ENCODE data around the gene TXNRD2.
"Not testable (repeated sequence)": the region's sequence is repeated elsewhere in the genome, so short reads cannot be mapped to it uniquely, and the experiment has no call there.

Gene TXNRD2

DNA sequence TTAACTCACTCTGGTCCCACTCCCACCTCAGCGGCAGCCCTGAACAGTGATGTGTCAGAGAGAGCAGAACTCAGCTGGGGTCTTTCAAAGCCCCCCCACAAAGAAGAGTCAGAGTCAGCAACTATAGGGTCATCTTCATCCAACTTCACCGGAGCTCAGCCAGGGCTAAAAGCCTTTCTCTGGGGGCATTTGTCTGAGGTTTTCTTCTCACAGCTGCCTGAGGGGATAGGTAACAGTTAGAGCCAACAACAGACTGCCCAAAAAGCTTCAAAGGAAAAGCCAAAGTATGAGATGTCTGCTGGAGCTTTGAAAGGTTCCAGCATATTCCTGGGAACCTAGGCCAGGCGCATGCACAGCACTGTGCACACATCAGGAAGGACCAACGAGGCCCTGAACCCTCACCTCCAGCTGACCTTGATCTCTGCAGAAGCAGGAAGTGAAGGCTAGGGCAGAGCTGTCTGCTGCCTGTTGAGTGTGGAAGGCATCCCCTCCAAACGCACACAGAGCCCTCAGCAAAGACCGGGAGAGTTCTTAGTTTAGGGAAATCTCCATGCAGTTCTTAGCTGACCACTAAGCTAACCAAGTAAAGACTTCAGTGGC is 28.2 kb downstream of the TXNRD2 start:
- Histone ChIP-seq H3K36me3 (ENCODE audit: control insufficient read depth, insufficient read depth, low read length) (no peaks in the 10 kb centered on the region), H3K4me1 (ENCODE audit: control insufficient read depth, insufficient read depth, low read length) (no peaks in the 10 kb centered on the region), H3K27me3 (ENCODE audit: control insufficient read depth, insufficient read depth, low read length) (peaks cover 4% of the 10 kb centered on the region; the same call in 1 of the 2 replicates), H3K27ac (ENCODE audit: low read depth, low read length) (no peak overlapping the region), H3K4me3 (ENCODE audit: low read depth, low read length) (no peak overlapping the region), H3K9me3 (ENCODE audit: control insufficient read depth, insufficient read depth, low read depth, low read length) (peaks cover 9% of the 10 kb centered on the region), H3K9ac (ENCODE audit: low read length) (no peak overlapping the region)

DNA sequence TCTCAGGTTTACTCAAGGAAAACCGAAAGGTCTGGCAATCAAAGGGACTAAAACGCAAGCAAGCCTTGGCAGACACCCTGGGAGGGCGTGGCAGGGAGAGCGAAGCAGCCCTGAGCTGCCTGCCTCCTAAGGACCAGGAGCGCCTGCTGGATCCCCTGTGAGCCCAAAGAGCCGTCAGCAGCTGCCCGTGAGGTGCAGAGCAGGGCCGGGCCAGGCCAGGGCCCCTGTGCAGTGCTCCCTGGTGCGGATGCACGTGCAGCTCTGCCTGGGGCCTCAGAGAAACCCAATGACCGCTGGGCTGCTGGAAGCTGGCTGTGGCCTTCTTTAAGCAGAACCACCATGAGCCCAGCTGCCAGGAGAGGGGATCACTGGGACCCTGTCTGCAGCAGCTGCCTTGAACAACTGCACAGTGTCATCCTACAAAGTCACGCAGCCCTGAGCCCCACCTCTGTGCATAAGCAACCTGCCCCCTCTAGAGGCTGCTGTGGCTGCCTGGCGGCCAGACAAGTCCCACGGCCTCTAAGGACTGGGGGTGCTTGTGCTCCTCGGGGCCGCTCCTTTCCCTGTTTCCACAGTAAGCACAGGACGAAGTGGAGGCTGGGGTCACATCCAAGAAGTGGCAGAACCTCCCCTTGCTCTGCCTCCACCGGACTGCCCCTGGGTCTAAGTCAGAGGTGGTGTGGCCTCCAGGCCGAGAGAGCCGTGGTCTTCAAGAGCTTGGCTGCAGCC is 29.2 kb downstream of the TXNRD2 start:
- Histone ChIP-seq H3K9ac (ENCODE audit: low read length) (no peak overlapping the region), H3K4me3 (ENCODE audit: low read depth, low read length) (no peak overlapping the region), H3K9me3 (ENCODE audit: control insufficient read depth, insufficient read depth, low read depth, low read length) (peaks cover 9% of the 10 kb centered on the region), H3K36me3 (ENCODE audit: control insufficient read depth, insufficient read depth, low read length) (no peaks in the 10 kb centered on the region), H3K4me1 (ENCODE audit: control insufficient read depth, insufficient read depth, low read length) (no peaks in the 10 kb centered on the region), H3K27ac (ENCODE audit: low read depth, low read length) (no peak overlapping the region), H3K27me3 (ENCODE audit: control insufficient read depth, insufficient read depth, low read length) (peaks cover 4% of the 10 kb centered on the region; the same call in 1 of the 2 replicates)

DNA sequence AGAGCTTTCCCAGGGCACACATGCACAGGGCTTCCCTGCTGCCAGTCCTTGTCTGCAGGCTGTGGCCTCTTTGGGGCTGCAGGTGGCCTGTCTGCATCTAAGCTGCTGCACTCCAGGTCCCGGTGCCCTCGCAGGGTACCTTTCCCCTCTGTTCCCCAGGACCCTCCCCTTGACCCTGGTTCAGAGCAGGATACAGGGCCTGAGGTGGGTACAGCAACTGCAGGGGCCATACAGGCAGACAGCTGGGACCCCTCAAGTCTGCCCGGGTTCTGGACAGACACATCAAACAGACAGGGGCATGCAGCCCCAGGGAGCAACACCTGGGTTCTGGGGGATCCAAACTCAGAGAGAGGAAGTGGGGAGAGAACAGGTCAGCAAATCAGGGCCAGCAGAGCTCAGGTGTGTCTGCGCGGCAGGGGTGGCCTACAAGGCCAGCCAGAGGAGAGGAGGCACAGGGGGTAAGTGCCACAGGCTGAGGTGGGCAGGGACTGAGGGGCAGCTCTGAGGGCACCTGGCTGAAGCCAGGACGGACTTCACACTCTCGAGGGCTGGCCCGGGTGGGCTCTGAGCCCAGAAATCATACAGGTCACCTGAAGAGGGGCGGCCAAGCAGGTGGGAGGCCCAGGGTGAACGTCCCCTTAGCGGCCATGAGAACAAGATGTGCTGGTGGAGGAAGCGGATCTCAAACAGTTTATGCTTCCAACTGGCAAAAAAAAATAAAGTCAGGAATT is 29.9 kb downstream of the TXNRD2 start:
- no peak overlapping the region for H3K4me3 ChIP-seq (ENCODE audit: low read depth, low read length)
- no peak overlapping the region for H3K27ac ChIP-seq (ENCODE audit: low read depth, low read length)
- H3K4me1 ChIP-seq (ENCODE audit: control insufficient read depth, insufficient read depth, low read length): no peaks in the 10 kb centered on the region
- H3K9ac ChIP-seq (ENCODE audit: low read length): no peak overlapping the region
- peaks cover 4% of the 10 kb centered on the region; the same call in 1 of the 2 replicates for H3K27me3 ChIP-seq (ENCODE audit: control insufficient read depth, insufficient read depth, low read length)
- H3K9me3 ChIP-seq (ENCODE audit: control insufficient read depth, insufficient read depth, low read depth, low read length): peaks cover 9% of the 10 kb centered on the region
- no peaks in the 10 kb centered on the region for H3K36me3 ChIP-seq (ENCODE audit: control insufficient read depth, insufficient read depth, low read length)

DNA sequence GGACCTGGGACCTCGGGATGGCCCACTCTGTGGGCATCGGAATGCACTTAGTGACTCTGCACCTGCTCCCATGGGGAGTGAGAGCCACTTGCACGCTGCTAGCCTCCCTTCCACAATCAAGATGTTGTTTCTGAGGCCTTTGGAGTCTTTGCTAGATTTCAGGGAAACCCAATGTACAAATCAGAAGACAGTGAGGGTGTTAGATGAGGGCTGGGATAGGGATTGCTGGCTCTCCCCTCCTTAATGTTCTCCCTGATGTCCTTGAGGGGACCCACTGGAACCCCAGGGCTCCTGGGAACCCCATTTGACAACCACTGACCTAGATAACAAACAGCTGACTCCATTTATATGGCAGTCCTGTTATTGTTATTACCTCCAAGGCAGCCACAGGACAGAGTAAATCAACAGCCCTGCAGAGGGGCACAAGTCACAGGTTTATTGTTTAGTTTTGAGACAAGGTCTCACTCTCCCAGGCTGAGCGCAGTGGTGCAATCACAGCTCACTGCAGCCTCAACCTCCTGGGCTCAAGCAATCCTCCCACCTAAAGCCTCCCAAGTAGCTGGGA is 31.4 kb downstream of the TXNRD2 start:
- Histone ChIP-seq H3K9ac (ENCODE audit: low read length) (no peak overlapping the region), H3K9me3 (ENCODE audit: control insufficient read depth, insufficient read depth, low read depth, low read length) (peaks cover 9% of the 10 kb centered on the region), H3K36me3 (ENCODE audit: control insufficient read depth, insufficient read depth, low read length) (no peaks in the 10 kb centered on the region), H3K27me3 (ENCODE audit: control insufficient read depth, insufficient read depth, low read length) (peaks cover 4% of the 10 kb centered on the region; the same call in 1 of the 2 replicates), H3K4me3 (ENCODE audit: low read depth, low read length) (no peak overlapping the region), H3K27ac (ENCODE audit: low read depth, low read length) (no peak overlapping the region), H3K4me1 (ENCODE audit: control insufficient read depth, insufficient read depth, low read length) (peaks cover 4% of the 10 kb centered on the region; the same call in 1 of the 2 replicates)

- peaks cover 4% of the 10 kb centered on the region; the same call in 1 of the 2 replicates for H3K4me1 ChIP-seq (ENCODE audit: control insufficient read depth, insufficient read depth, low read length)
- H3K9ac ChIP-seq (ENCODE audit: low read length): no peak overlapping the region
- no peaks in the 10 kb centered on the region for H3K36me3 ChIP-seq (ENCODE audit: control insufficient read depth, insufficient read depth, low read length)
- H3K27me3 ChIP-seq (ENCODE audit: control insufficient read depth, insufficient read depth, low read length): peaks cover 4% of the 10 kb centered on the region; the same call in 1 of the 2 replicates
- H3K4me3 ChIP-seq (ENCODE audit: low read depth, low read length): no peak overlapping the region
- peaks cover 9% of the 10 kb centered on the region for H3K9me3 ChIP-seq (ENCODE audit: control insufficient read depth, insufficient read depth, low read depth, low read length)
- H3K27ac ChIP-seq (ENCODE audit: low read depth, low read length): no peak overlapping the region
Observed at GRCh38 chr22:19909350-19910179, 32.1 kb downstream of the TXNRD2 start.

- not testable (repeated sequence) for H3K9ac ChIP-seq (ENCODE audit: low read length); H3K27ac ChIP-seq (ENCODE audit: low read depth, low read length); H3K9me3 ChIP-seq (ENCODE audit: control insufficient read depth, insufficient read depth, low read depth, low read length); H3K36me3 ChIP-seq (ENCODE audit: control insufficient read depth, insufficient read depth, low read length); H3K27me3 ChIP-seq (ENCODE audit: control insufficient read depth, insufficient read depth, low read length); H3K4me3 ChIP-seq (ENCODE audit: low read depth, low read length)
- H3K4me1 ChIP-seq (ENCODE audit: control insufficient read depth, insufficient read depth, low read length): peaks cover 15% of the 10 kb centered on the region
Observed at GRCh38 chr22:19907902-19908301, 33.7 kb downstream of the TXNRD2 start.

DNA sequence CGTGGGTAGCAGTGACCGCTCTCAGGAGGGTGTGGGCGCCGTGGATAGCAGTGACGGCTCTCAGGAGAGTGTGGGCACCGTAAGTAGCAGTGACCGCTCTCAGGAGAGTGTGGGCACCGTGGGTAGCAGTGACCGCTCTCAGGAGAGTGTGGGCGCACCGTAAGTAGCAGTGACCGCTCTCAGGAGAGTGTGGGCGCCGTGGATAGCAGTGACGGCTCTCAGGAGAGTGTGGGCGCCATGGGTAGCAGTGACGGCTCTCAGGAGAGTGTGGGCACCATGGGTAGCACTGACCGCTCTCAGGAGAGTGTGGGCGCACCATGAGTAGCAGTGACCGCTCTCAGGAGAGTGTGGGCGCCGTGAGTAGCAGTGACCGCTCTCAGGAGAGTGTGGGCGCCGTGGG is 34.8 kb downstream of the TXNRD2 start:
- not testable (repeated sequence) for H3K36me3 ChIP-seq (ENCODE audit: control insufficient read depth, insufficient read depth, low read length); H3K4me3 ChIP-seq (ENCODE audit: low read depth, low read length); H3K9ac ChIP-seq (ENCODE audit: low read length); H3K27ac ChIP-seq (ENCODE audit: low read depth, low read length); H3K9me3 ChIP-seq (ENCODE audit: control insufficient read depth, insufficient read depth, low read depth, low read length); H3K27me3 ChIP-seq (ENCODE audit: control insufficient read depth, insufficient read depth, low read length)
- peaks cover 24% of the 10 kb centered on the region for H3K4me1 ChIP-seq (ENCODE audit: control insufficient read depth, insufficient read depth, low read length)

GRCh38 chr22:19905347-19906276 is 36.0 kb downstream of the TXNRD2 start:
- H3K27me3 ChIP-seq (ENCODE audit: control insufficient read depth, insufficient read depth, low read length): no peaks in the 10 kb centered on the region; the same call in 1 of the 2 replicates

DNA sequence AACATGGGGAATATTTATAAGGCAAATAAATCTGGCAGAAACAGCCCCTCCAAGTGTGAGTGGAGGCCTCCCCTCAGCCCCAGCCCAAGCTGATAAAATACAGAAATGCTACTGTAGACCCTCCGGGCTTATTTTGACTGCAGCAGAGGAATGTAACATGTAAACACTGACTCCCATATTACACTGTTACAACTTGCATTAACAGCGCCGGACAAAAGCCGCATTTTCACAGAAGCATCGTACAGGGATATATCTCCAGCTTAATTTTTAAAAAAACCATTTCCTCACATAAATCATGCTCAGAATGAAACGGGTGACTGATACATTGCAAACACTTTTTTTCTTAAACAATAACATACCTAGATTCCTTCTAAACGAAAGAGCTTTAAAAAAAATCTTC is 36.7 kb downstream of the TXNRD2 start:
- H3K27me3 ChIP-seq (ENCODE audit: control insufficient read depth, insufficient read depth, low read length): no peaks in the 10 kb centered on the region; the same call in 1 of the 2 replicates
- H3K4me3 ChIP-seq (ENCODE audit: low read depth, low read length): no peak overlapping the region
- no peaks in the 10 kb centered on the region for H3K36me3 ChIP-seq (ENCODE audit: control insufficient read depth, insufficient read depth, low read length)
- no peak overlapping the region for H3K9ac ChIP-seq (ENCODE audit: low read length)
- no peaks in the 10 kb centered on the region for H3K9me3 ChIP-seq (ENCODE audit: control insufficient read depth, insufficient read depth, low read depth, low read length)
- no peak overlapping the region for H3K27ac ChIP-seq (ENCODE audit: low read depth, low read length)
- peaks cover 24% of the 10 kb centered on the region for H3K4me1 ChIP-seq (ENCODE audit: control insufficient read depth, insufficient read depth, low read length)

More at GRCh38 chr22:19905347-19906276, 36.0 kb downstream of the TXNRD2 start:
- H3K9me3 ChIP-seq (ENCODE audit: control insufficient read depth, insufficient read depth, low read depth, low read length): no peaks in the 10 kb centered on the region
- no peaks in the 10 kb centered on the region for H3K36me3 ChIP-seq (ENCODE audit: control insufficient read depth, insufficient read depth, low read length)
- no peak overlapping the region for H3K4me3 ChIP-seq (ENCODE audit: low read depth, low read length)
- peaks cover 24% of the 10 kb centered on the region for H3K4me1 ChIP-seq (ENCODE audit: control insufficient read depth, insufficient read depth, low read length)
- H3K27ac ChIP-seq (ENCODE audit: low read depth, low read length): no peak overlapping the region
- H3K9ac ChIP-seq (ENCODE audit: low read length): no peak overlapping the region
